ENCODE measurements around the gene ZAP70. TPM values are rescaled to one million over a fixed set of nuclear protein-coding genes. Genes with fewer than 3 reads are reported as not detected.
A peak's percentile ranks its signal among the peaks of the same experiment; 100 is the strongest.

The ZAP70 gene
- polyA plus RNA-seq, 1 donor from 2014 or later: 4.6 TPM

GRCh38 chr2:97718051-97718882 is 4.9 kb downstream of the ZAP70 start:
- Mint-ChIP-seq H3K4me1 (peaks cover 14 to 26% (median 15%) of the 10 kb centered on the region in 3 donors), H3K27ac (peak overlapping the region; percentile 53 to 90 (median 76)), H3K27me3 (no peaks in the 10 kb centered on the region), H3K36me3 (no peaks in the 10 kb centered on the region), H3K9me3 (no peaks in the 10 kb centered on the region), H3K4me3 (peak overlapping the region; percentile 3 to 91 (median 79))

GRCh38 chr2:97718942-97719341 is 5.6 kb downstream of the ZAP70 start:
- H3K36me3 Mint-ChIP-seq: no peaks in the 10 kb centered on the region
- H3K4me1 Mint-ChIP-seq: peaks cover 14 to 25% (median 15%) of the 10 kb centered on the region in 3 donors
- no peaks in the 10 kb centered on the region for H3K27me3 Mint-ChIP-seq
- no peaks in the 10 kb centered on the region for H3K9me3 Mint-ChIP-seq
- H3K27ac Mint-ChIP-seq: peak overlapping the region; percentile 50 to 90 (median 76)
- H3K4me3 Mint-ChIP-seq: peak overlapping the region; percentile 3 to 91 (median 79)

- Mint-ChIP-seq H3K4me3 (peak overlapping the region in 2 of 4 donors; percentile 32 to 86), H3K27ac (peak overlapping the region in 1 of 3 donors; percentile 53), H3K9me3 (no peaks in the 10 kb centered on the region), H3K27me3 (no peaks in the 10 kb centered on the region), H3K4me1 (peaks cover 14 to 25% (median 15%) of the 10 kb centered on the region in 3 donors), H3K36me3 (no peaks in the 10 kb centered on the region)
These were observed 6.2 kb downstream of the ZAP70 start for GRCh38 chr2:97719362-97720155.

DNA sequence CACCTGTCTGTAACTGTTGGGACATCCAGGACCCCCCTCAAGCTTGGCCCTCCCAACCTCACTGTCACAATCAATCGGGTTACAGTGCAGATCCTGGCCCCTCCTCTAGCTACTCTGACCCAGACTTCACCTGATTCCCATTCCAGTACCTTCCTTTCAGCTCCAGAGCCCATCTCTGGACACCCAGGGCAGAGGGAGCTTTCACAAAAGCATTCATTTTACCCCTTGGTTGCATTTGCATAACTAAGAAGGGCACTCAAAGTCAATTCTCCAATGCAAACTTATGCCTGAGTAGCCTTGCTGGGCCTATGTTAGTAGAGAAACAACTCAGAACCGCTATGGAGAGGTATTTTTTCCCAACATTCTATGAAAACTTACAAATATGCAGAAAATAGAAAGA is 7.4 kb downstream of the ZAP70 start:
- Mint-ChIP-seq H3K27ac (peak overlapping the region in 1 of 3 donors; percentile 25), H3K36me3 (no peaks in the 10 kb centered on the region), H3K4me1 (peaks cover 14 to 25% (median 15%) of the 10 kb centered on the region in 3 donors), H3K9me3 (peaks cover 0 to 2% (median 0%) of the 10 kb centered on the region in 3 donors), H3K4me3 (peak overlapping the region in 1 of 4 donors; percentile 54), H3K27me3 (no peaks in the 10 kb centered on the region)

DNA sequence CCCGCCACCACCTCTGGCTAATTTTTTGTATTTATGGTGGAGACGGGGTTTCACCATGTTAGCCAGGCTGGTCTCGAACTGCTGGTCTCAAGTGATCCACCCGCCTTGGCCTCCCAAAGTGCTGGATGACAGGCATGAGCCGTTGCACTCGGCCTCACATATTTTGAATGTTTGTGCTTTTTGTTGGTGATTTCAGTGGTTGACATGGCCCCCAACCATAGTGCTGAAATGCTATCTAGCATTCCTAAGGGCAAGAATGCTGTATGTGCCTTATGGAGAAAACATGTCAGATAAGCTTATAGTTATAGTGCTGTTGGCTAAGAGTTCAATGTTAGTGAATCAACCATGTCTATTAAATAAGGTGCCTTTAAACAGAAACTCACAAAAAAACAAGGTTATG is 8.9 kb downstream of the ZAP70 start:
- Mint-ChIP-seq H3K4me1 (peaks cover 12 to 21% (median 14%) of the 10 kb centered on the region in 3 donors), H3K27ac (no peak overlapping the region), H3K27me3 (no peaks in the 10 kb centered on the region), H3K9me3 (peaks cover 0 to 2% (median 0%) of the 10 kb centered on the region in 3 donors), H3K36me3 (no peaks in the 10 kb centered on the region), H3K4me3 (no peak overlapping the region)

GRCh38 chr2:97723156-97724072 is 10.0 kb downstream of the ZAP70 start:
- H3K4me1 Mint-ChIP-seq: peaks cover 8 to 14% (median 9%) of the 10 kb centered on the region in 3 donors

DNA sequence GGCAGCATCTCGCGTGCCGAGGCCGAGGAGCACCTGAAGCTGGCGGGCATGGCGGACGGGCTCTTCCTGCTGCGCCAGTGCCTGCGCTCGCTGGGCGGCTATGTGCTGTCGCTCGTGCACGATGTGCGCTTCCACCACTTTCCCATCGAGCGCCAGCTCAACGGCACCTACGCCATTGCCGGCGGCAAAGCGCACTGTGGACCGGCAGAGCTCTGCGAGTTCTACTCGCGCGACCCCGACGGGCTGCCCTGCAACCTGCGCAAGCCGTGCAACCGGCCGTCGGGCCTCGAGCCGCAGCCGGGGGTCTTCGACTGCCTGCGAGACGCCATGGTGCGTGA is 10.7 kb downstream of the ZAP70 start:
- H3K9me3 Mint-ChIP-seq: peaks cover 0 to 2% (median 0%) of the 10 kb centered on the region in 3 donors
- no peaks in the 10 kb centered on the region for H3K27me3 Mint-ChIP-seq
- no peak overlapping the region for H3K4me3 Mint-ChIP-seq
- peaks cover 3% of the 10 kb centered on the region for H3K36me3 Mint-ChIP-seq
- no peak overlapping the region for H3K27ac Mint-ChIP-seq
- H3K4me1 Mint-ChIP-seq: peaks cover 2 to 7% (median 3%) of the 10 kb centered on the region in 3 donors

More at GRCh38 chr2:97723156-97724072, 10.0 kb downstream of the ZAP70 start:
- peak overlapping the region in 1 of 3 donors; percentile 71 for H3K27ac Mint-ChIP-seq
- no peak overlapping the region for H3K4me3 Mint-ChIP-seq
- H3K27me3 Mint-ChIP-seq: no peaks in the 10 kb centered on the region
- H3K36me3 Mint-ChIP-seq: peaks cover 3% of the 10 kb centered on the region
- H3K9me3 Mint-ChIP-seq: peaks cover 0 to 2% (median 0%) of the 10 kb centered on the region in 3 donors

DNA sequence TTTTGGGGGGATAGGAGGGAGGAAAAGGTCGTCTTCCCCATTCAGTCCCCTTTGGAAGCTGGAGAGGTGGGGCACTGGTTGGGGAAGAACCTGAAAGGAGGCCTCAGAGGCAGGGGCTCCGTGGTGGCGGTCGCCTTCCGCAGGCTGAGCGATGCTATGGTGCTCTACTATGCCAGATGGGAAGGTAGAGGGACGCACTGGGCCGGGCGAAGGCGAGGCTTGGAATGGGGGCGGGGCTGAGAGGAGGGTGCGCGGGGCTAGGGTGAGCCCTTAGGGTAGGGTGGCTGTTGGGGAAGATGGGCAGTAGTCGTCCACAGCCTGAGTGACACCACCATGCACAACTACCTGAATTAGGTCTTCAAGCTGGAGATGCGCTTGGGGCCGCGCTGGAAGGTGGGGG is 11.1 kb downstream of the ZAP70 start:
- Mint-ChIP-seq H3K4me3 (no peak overlapping the region), H3K9me3 (peaks cover 0 to 2% (median 0%) of the 10 kb centered on the region in 3 donors), H3K27me3 (no peaks in the 10 kb centered on the region), H3K4me1 (peaks cover 0 to 4% (median 0%) of the 10 kb centered on the region in 3 donors), H3K36me3 (peaks cover 3% of the 10 kb centered on the region), H3K27ac (no peak overlapping the region)

DNA sequence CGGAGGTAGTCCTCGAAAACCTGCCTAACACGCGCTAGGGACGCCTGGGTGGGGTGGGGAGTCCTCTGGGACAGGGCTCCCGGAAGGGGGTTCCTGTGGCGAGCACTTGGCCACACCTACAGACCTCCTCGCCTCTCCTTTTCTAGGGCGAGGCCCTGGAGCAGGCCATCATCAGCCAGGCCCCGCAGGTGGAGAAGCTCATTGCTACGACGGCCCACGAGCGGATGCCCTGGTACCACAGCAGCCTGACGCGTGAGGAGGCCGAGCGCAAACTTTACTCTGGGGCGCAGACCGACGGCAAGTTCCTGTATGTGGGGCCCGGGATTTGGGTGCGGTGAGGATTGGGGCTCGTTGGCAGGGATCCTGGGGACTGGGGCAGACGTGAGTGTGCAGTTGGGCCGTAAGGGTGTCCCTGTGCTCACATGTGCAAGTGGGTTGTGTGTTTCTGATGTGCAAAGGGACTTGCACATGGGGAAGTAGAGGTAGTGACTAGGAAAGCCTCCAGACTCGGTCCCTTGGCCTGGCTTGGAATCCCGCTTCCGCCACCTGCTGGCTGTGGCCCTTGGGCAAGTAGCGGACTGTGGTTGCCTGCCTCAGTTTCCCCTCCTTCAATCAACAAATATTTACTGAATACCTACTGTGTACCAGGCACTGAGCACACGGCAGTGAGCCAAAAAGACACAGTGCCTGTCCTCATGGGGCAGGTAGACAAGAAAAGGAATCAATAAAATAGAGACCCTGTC is 11.7 kb downstream of the ZAP70 start:
- Mint-ChIP-seq H3K36me3 (peaks cover 3% of the 10 kb centered on the region), H3K4me1 (no peaks in the 10 kb centered on the region), H3K27me3 (no peaks in the 10 kb centered on the region), H3K4me3 (no peak overlapping the region), H3K9me3 (peaks cover 0 to 2% (median under 1%) of the 10 kb centered on the region in 3 donors), H3K27ac (no peak overlapping the region)

- no peak overlapping the region for H3K4me3 Mint-ChIP-seq
- no peaks in the 10 kb centered on the region for H3K27me3 Mint-ChIP-seq
- H3K9me3 Mint-ChIP-seq: peaks cover 0 to 2% (median 2%) of the 10 kb centered on the region in 3 donors
- H3K27ac Mint-ChIP-seq: no peak overlapping the region
- no peaks in the 10 kb centered on the region for H3K4me1 Mint-ChIP-seq
- peaks cover 3% of the 10 kb centered on the region for H3K36me3 Mint-ChIP-seq
These were observed 13.1 kb downstream of the ZAP70 start for GRCh38 chr2:97726261-97727064.

DNA sequence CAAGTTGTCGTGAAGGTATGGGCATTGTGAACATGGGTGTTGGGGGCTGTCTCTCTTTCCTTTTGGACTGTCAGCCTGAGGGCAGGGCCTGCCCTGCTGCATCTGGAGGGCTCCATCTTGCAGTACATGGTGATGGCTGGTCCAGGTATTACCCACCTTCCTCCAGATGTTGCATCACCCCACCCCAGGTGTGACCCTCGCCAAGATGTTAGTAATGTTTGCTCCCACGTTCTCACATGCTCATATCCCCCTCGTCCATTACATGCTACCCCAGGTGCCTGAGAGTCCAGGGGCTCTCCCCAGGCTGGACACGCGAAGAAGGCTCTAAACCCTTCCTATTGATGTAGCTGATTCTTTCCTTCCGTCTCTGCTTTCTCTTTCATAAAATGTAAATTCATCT is 13.9 kb downstream of the ZAP70 start:
- peaks cover 0 to 2% (median 2%) of the 10 kb centered on the region in 3 donors for H3K9me3 Mint-ChIP-seq
- H3K4me3 Mint-ChIP-seq: no peak overlapping the region
- peaks cover 3% of the 10 kb centered on the region for H3K36me3 Mint-ChIP-seq
- no peaks in the 10 kb centered on the region for H3K4me1 Mint-ChIP-seq
- no peak overlapping the region for H3K27ac Mint-ChIP-seq
- no peaks in the 10 kb centered on the region for H3K27me3 Mint-ChIP-seq

- peak overlapping the region in 2 of 3 donors; percentile 8 to 10 for H3K27ac Mint-ChIP-seq
- H3K27me3 Mint-ChIP-seq: no peaks in the 10 kb centered on the region
- peak overlapping the region in 2 of 4 donors; percentile 25 to 40 for H3K4me3 Mint-ChIP-seq
- H3K9me3 Mint-ChIP-seq: peaks cover 0 to 2% (median 2%) of the 10 kb centered on the region in 3 donors
- peaks cover 3% of the 10 kb centered on the region for H3K36me3 Mint-ChIP-seq
- H3K4me1 Mint-ChIP-seq: no peaks in the 10 kb centered on the region
These were observed 14.8 kb downstream of the ZAP70 start for GRCh38 chr2:97728091-97728731.

DNA sequence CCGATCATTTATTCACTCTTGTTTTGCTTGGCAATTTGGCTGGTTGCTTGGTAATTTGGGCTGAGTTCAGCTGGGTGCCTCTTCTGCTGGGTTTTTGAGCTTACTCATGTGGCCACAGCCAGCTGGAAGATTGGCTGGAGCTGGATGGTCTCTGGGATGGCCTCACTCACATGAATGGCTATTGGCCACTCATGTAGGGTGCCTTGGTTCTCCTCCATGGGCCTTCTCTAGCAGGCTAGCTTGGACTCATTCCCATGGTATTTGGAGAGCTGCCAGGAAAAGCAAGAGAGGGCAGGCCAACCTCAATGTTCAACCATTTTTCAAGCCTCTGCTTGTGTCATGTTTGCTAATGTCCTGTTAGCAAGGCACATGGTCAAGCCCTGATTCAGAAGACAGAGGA is 16.9 kb downstream of the ZAP70 start:
- Mint-ChIP-seq H3K27ac (no peak overlapping the region), H3K36me3 (peaks cover 3% of the 10 kb centered on the region), H3K4me1 (no peaks in the 10 kb centered on the region), H3K27me3 (no peaks in the 10 kb centered on the region), H3K9me3 (peaks cover 0 to 2% (median 2%) of the 10 kb centered on the region in 3 donors), H3K4me3 (no peak overlapping the region)
